Peyer's patch (tissue), 4 donors: ENCODE measurements around the gene DVL2. TPM values are rescaled to one million over a fixed set of nuclear protein-coding genes. Genes with fewer than 3 reads are reported as not detected.

ENCODE experiments used
- DNase-seq, 3 donors: peaks; one replicate each; pipeline ENCODE4 v3.0.0-alpha.2; 2017 to 2019
- H3K27ac ChIP-seq, 4 donors: fragments of 200-600 bp; sonication (generic); one replicate each; pipeline ENCODE4 v1.5.1; 2016 to 2019
- H3K27me3 ChIP-seq, 2 donors: fragments of 200-600 bp; sonication (generic); one replicate each; pipeline ENCODE4 v1.5.1; 2019
- H3K36me3 ChIP-seq, 3 donors: fragments of 200-600 bp; sonication (generic); one replicate each; pipeline ENCODE4 v1.5.1; 2016 to 2019
- H3K4me1 ChIP-seq, 4 donors: fragments of 200-600 bp; sonication (generic); one replicate each; pipeline ENCODE4 v1.5.1; 2016 to 2019
- H3K4me3 ChIP-seq, 4 donors: fragments of 200-600 bp; sonication (generic); 1 replicate in 3 of 4; 2 replicates in 1 of 4; pipeline ENCODE4 v1.5.1; 2016 to 2019; ENCODE audit warnings: mild to moderate bottlenecking in 1 of 4
- H3K9me3 ChIP-seq, 4 donors: fragments of 200-600 bp; sonication (generic); one replicate each; pipeline ENCODE4 v1.5.1; 2016 to 2019; ENCODE audit warnings: mild to moderate bottlenecking in 1 of 4
- POLR2A ChIP-seq, 2 donors: fragments of 450-650 bp; IDR thresholded peaks; one replicate each; pipeline ENCODE4 v1.5.1; 2017; ENCODE audit warnings: antibody characterized with exemption in 2 of 2, mild to moderate bottlenecking in 2 of 2, moderate library complexity in 2 of 2
- total RNA-seq, 4 donors: library from RNA; depleted of rRNA; stranded (reverse); fragments of >200 nt; gene quantifications; one replicate each; pipeline ENCODE4 v1.1.0, GENCODE V29; 2016
- TF ChIP-seq, protein P1 (sequence below), 6 experiments: fragments of 450-650 bp in 4 of 6; fragments of 200-600 bp in 2 of 6; sonication (generic) in 1 of 6; IDR thresholded peaks; one replicate each; pipeline ENCODE4 v1.5.1; 2017 to 2019; ENCODE audit warnings: antibody characterized with exemption in 6 of 6, mild to moderate bottlenecking in 3 of 6, moderate library complexity in 1 of 6

DVL2 gene
- total RNA-seq, 4 donors from 2014 or later = 42.1 to 61.9 (median 50.1) TPM

DNA sequence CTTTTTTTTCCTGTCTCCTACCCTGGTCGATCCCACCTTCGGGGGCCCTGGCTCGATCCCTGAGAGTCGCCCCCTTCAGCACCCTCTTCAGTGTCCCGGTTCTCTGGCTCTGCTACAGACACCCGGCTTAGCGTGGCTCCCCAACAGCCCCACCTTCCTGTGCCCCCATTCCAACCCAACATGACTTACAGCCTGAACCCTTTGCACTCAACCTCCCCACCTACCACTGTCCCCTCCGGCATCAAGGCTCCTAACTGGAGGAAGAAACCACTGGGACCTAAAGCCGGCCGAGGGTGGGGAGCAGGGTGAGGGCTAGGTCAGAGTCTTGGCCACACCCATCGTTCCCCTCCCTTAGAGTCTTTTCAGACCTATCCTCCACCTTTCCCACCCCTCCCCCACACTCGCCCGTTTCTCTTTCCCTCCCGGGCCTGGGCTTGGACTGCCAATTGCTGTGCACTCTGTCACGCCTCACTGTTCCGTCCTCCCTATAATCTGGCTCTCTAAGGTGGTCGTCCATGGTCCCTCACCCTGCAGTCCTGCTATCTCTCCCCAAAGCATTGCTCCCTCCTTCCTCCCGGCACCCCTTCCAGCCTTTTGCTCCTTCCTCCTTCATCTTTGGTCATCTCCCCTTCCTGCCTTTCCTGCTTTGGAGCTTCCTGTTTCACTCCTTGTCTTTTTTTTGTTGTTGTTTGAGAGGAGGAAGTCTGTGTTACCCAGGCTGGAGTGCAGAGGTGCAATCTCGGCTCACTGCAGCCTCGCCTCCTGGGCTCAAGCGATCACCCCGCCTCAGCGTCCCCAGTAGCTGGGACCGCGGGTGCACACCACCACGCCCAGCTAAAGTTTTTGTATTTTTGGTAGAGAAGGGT is 28.9 kb upstream of the DVL2 start:
- H3K27me3 ChIP-seq = peaks cover 0 to 10% of the 10 kb centered on the region in 2 donors
- H3K4me3 ChIP-seq = peak overlapping the region; percentile 33 to 93 (median 68)
- peak overlapping the region; percentile 10 to 99 (median 90) for H3K27ac ChIP-seq
- H3K36me3 ChIP-seq = peaks cover 0 to 15% (median 0%) of the 10 kb centered on the region in 3 donors
- peaks cover 0 to 27% (median 14%) of the 10 kb centered on the region in 4 donors for H3K4me1 ChIP-seq
- peak; percentile 40 to 93 (median 92) for DNase-seq
- TF ChIP-seq, protein P1, sequence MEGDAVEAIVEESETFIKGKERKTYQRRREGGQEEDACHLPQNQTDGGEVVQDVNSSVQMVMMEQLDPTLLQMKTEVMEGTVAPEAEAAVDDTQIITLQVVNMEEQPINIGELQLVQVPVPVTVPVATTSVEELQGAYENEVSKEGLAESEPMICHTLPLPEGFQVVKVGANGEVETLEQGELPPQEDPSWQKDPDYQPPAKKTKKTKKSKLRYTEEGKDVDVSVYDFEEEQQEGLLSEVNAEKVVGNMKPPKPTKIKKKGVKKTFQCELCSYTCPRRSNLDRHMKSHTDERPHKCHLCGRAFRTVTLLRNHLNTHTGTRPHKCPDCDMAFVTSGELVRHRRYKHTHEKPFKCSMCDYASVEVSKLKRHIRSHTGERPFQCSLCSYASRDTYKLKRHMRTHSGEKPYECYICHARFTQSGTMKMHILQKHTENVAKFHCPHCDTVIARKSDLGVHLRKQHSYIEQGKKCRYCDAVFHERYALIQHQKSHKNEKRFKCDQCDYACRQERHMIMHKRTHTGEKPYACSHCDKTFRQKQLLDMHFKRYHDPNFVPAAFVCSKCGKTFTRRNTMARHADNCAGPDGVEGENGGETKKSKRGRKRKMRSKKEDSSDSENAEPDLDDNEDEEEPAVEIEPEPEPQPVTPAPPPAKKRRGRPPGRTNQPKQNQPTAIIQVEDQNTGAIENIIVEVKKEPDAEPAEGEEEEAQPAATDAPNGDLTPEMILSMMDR (IDR thresholded peaks at IDR 0.05) = no peak
- peak; percentile 76 to 78 for TF ChIP-seq POLR2A (IDR thresholded peaks at IDR 0.05)
- no peaks in the 10 kb centered on the region for H3K9me3 ChIP-seq

DNA sequence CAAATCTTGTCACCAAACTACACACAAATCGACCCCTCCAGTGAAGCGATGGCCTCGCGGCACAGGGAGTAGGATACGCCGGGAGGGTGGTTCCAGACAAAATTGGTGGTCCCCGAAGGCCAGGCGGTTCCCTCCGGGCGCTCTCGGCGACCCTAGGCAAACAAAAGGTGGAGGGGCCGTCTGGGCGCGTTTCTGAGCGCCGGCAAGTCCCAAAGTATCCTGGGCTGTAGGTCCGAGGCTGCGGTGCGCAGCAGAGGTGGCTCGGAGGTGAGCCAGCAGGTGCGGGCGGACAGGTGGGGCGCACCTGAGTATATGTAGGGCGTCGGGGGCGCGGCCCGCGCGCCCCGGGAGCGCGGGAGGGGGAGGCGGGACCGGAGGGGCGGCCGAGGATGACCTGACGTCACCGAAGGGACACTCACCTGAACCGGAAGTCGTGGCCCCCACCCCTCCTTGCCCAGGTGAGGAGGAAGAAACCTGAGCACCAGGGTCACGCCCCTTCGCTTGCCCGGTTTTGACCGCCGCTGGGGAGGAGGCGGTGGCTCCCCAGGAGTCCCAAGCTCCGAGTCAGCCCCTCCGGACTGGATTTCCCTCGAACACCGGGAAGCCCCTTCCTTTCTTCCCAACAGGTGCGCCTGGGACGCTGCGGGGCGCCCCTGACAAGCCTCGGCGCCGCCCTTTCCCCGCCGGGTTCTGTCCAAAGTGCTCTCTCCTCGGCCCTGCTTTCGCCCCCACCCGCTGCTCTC is 28.0 kb upstream of the DVL2 start, which contains the start of gene CLDN7:
Gene CLDN7 (minus strand): TSS at position 287 of the 743 bp plus-strand sequence. CDS start 435 bp downstream, outside the sequence.
- peaks cover 0 to 10% of the 10 kb centered on the region in 2 donors for H3K27me3 ChIP-seq
- H3K9me3 ChIP-seq = no peaks in the 10 kb centered on the region
- H3K27ac ChIP-seq = peak within 1 kb of the TSS; percentile 73 to 99 (median 90)
- peaks cover 0 to 27% (median 14%) of the 10 kb centered on the region in 4 donors for H3K4me1 ChIP-seq
- peak; percentile 30 to 96 (median 93) for DNase-seq
- H3K4me3 ChIP-seq = peak within 1 kb of the TSS; percentile 48 to 93 (median 68)
- H3K36me3 ChIP-seq = peaks cover 0 to 18% (median 0%) of the 10 kb centered on the region in 3 donors
- peak; percentile 98 for TF ChIP-seq POLR2A (IDR thresholded peaks at IDR 0.05)
- TF ChIP-seq, protein P1 (IDR thresholded peaks at IDR 0.05) = peak in 3 of 6 experiments; percentile 32 to 51 (median 43)

DNA sequence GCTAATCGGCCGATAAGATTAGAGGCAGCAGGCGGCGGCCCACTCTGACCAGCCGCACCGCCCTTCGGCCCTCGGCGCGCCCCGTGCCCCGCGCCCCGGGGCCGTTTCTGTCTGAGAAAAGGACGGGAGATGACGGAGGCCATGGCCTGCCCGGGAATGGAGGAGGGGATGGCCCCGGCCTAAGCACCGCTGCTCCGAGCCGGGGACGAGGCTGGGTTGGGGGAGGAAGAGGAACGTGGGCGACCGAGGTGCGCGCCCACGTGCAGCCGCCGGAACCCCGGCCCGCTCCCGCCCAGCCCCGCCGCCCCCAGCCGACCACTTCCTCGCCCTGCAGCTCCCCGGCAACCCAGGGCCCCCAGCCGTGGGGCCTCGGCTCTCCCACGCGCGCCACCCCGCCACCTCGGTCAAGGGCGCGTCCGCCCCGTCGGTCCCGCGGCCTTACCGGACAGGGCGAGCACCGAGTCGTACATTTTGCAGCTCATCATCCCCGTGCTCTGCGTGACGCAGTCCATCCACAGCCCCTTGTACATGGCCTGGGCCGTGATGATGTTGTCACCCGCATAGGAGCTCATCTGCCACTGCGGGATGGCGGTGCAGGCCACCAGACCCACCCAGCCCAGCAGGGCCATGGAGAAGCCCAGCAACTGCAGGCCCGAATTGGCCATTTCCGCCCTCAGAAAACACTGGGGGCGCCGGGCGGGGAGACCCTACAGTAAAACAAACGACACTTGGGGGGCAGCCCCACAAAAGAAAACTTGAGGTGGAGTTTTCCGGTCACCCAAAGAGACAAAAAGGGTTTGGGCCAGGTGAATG is 27.3 kb upstream of the DVL2 start:
- peaks cover 0 to 10% of the 10 kb centered on the region in 2 donors for H3K27me3 ChIP-seq
- peak overlapping the region; percentile 48 to 93 (median 68) for H3K4me3 ChIP-seq
- no peak for TF ChIP-seq POLR2A (IDR thresholded peaks at IDR 0.05)
- TF ChIP-seq, protein P1 (IDR thresholded peaks at IDR 0.05) = no peak
- DNase-seq = peak in 1 of 3 donors; percentile 64
- H3K9me3 ChIP-seq = no peaks in the 10 kb centered on the region
- peaks cover 0 to 24% (median 0%) of the 10 kb centered on the region in 3 donors for H3K36me3 ChIP-seq
- peak overlapping the region; percentile 73 to 99 (median 90) for H3K27ac ChIP-seq
- peaks cover 0 to 31% (median 14%) of the 10 kb centered on the region in 4 donors for H3K4me1 ChIP-seq

DNA sequence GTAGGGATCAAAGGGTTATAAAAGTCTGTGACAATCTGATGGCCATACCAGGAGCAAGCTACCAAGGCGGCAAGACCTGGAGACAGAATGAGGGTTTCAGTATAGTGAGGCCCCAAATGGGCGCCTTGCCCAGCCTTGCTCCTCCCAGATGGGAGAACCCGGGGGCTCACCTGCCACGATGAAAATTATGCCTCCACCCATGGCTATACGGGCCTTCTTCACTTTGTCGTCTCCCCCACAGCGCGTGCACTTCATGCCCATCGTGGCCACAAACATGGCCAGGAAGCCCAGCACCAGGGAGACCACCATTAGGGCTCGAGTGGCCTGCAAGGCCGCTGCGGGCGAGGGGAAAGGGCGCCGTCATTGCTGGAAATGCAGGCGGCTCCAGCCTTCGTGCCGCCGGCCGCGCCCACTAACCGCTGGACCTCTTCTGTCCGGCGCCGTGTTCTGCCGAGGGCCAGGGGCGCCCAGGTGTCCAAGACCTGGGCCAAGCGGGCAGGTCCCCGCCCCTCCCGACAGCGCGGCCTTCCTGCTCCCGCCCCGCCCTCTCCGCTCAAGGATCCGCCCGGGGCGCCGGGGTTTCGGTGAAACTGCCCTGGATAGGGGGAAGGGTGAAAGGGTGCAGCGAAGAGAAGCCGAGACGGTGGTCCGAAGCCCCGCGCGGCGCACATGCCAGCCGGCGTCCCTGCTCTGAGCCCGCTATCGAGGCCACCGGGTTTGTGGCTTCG is 26.5 kb upstream of the DVL2 start:
- Histone ChIP-seq H3K4me1 (peaks cover 0 to 31% (median 14%) of the 10 kb centered on the region in 4 donors), H3K36me3 (peaks cover 0 to 32% (median 0%) of the 10 kb centered on the region in 3 donors), H3K27me3 (peaks cover 0 to 10% of the 10 kb centered on the region in 2 donors), H3K4me3 (peak overlapping the region; percentile 48 to 93 (median 68)), H3K9me3 (no peaks in the 10 kb centered on the region), H3K27ac (peak overlapping the region; percentile 73 to 99 (median 90))
- TF ChIP-seq POLR2A (IDR thresholded peaks at IDR 0.05) = peak; percentile 44 to 50
- TF ChIP-seq, protein P1 (IDR thresholded peaks at IDR 0.05) = no peak
- peak; percentile 59 to 87 (median 85) for DNase-seq
